Ishikawa (cell line): ENCODE measurements around the gene KASH5.

Source experiments
- CEBPB ChIP-seq: IDR thresholded peaks from 2 replicates; pipeline ENCODE4 v1.6.1; 2012
- EGR1 ChIP-seq: IDR thresholded peaks from 2 replicates; pipeline ENCODE4 v1.6.1; 2012
- EP300 ChIP-seq: IDR thresholded peaks from 2 replicates; pipeline ENCODE4 v1.6.1; 2012; ENCODE audit warnings: borderline replicate concordance
- FOXM1 ChIP-seq: IDR thresholded peaks from 2 replicates; pipeline ENCODE4 v1.6.1; 2012; ENCODE audit warnings: low read depth, borderline replicate concordance
- RAD21 ChIP-seq: IDR thresholded peaks from 2 replicates; pipeline ENCODE4 v1.6.1; 2012; ENCODE audit warnings: low read depth

GRCh38 chr19:49419173-49419572, 31.1 kb downstream of the KASH5 start:
- no peak for TF ChIP-seq CEBPB
- TF ChIP-seq FOXM1, result no peak
- no peak for TF ChIP-seq EP300
- TF ChIP-seq RAD21, result no peak
- no peak for TF ChIP-seq EGR1
